ENCODE measurements around the gene TAAR2. TPM values are rescaled to one million over a fixed set of nuclear protein-coding genes. Genes with fewer than 3 reads are reported as not detected.
"Not testable (repeated sequence)": the region's sequence is repeated elsewhere in the genome, so short reads cannot be mapped to it uniquely, and the experiment has no call there.

Gene TAAR2, protein sequence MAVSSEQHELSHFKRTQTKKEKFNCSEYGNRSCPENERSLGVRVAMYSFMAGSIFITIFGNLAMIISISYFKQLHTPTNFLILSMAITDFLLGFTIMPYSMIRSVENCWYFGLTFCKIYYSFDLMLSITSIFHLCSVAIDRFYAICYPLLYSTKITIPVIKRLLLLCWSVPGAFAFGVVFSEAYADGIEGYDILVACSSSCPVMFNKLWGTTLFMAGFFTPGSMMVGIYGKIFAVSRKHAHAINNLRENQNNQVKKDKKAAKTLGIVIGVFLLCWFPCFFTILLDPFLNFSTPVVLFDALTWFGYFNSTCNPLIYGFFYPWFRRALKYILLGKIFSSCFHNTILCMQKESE
- total RNA-seq: not detected

GRCh38 chr6:132624175-132624574, at the start of gene TAAR2:
Gene TAAR2, minus strand, starts transcription at chr6:132624275. Its CDS starts 0 bp downstream, at chr6:132624275.
- no peak for DNase-seq

DNA sequence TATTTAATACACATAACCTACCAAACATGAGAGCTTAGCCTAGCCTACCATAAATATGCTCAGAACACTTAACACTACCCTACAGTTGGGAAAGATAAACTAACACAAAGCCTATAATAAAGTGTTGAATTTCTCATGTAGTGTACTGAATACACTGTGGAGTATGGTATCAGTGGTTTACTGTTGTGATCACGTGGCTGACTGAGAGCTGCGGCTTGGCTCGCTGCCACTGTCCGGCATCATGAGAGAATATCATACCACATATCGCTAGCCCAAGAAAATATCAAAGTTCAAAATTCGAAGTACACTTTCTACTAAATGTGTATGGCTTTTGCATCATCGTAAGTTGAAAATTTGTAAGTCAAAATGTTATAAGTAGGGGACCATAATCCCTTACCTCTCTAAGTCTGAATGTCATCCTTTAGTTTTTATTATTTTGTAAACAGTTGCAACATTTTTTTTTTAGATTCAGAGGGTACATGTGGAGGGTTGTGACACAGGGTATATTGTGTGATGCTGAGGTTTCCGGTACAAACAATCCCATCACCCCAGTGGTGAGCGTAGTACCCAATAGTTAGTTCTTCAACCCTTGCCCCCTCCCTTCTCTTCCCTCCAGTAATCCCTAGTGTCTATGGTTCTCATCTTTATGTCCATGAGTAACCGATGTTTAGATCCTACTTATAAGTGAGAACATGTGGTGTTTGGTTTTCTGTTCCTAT, 49.5 kb upstream of the TAAR2 start:
- DNase-seq: no peak

DNA sequence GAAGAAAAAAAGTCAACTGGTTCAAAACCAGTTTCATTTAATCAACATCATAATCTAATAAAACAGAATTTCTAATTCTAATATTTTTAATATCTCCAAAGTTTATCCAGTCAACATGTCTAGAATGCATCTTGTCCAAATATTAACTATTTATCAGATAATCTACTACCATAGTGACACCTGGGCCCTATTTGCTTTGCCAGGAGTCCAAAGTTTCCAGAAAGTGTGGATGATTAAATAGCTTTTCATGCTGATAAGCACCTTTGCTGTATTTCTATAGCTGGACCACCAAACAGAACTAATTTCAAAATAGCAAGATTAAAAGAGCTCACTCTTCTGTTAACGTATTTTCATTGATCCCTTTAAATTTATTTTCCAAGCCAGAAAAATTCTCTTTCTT, 47.2 kb upstream of the TAAR2 start:
- DNase-seq: no peak

DNA sequence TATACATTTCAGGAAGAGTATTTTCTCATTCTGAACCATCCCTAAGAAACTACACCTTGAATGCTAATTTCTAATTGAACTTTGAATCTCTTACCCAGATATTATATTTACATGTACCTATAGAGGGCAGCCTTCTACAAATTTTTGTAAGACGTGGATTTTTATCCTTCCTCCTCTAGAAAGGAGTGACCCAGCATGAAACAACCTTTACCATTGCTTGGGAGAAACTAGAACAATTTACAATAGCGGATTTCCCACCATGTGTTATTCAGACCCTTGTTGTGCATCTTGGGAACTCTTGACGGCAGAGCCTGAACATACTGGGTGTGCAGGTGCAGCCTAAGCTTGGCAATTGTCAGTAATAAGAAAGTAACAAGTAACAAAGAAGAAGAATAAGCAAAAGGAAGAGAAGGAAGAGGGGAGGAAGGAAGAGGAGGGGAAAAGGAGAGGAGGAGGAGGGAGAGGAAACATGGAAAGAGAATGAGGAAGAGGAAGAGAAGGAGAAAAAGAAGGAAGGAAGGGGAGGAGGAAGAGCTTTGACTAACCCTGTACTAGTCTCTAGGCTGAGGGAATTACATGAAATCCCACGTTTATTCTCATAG, 45.7 kb upstream of the TAAR2 start:
- no peak for DNase-seq

DNA sequence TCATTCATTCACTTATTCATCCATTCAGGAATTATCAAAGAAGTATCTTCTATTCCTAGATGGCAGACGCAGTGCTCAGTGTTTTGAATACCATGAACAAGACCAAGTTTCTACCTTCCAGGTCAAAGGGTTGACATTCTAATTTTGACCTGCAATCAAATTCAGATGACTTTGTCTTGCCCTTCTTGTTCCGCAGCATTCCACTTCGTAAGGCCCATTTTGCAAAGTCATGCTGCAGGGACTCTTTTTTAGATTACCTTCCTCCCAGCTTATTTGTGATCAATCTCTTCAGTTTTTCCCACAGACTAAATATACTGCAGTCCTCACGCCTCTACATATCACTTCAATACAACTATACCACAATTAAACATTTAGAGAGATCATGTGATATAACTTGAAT, 42.0 kb upstream of the TAAR2 start:
- DNase-seq: no peak

GRCh38 chr6:132664309-132665034, 40.4 kb upstream of the TAAR2 start:
- DNase-seq: no peak

DNA sequence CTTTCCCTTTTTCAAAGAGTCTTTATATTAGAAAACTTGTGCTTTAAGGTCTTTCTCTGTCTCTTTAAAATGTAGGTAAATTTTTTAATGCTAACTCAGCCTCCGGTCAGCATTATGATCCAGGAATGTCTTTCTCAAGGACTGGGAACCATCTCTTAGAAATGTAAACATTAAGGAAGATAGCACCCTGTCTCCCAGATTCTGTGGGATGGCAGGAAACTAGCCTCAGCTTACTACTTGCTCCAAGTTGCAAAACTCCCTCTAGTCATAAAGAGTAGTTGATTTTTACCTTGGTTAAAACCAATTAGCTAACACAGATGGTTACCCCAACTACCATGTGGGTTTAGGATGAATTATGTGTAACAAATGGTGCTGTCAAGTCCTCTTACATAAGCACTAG, 39.6 kb upstream of the TAAR2 start:
- DNase-seq: no peak

DNA sequence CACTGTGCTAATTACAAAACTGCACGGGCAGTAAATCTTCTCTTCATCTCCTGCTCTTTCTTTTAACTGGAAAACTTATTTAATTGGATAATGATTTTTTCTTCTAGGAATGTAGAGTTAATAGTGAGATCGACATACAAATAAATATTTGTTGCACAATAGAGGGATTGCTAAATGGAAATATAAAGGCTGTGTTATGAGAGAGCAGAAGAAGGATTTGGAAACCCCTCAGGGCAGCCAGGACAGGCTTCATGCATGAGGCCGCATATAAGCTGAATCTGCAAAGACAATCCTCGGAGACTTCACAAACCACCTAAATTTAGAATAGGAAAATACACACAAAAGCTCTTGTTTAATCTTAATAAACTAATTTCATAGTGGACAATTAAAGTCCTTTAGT, 37.8 kb upstream of the TAAR2 start:
- DNase-seq: no peak

- no peak for DNase-seq
Observed at GRCh38 chr6:132659082-132659481, 35.0 kb upstream of the TAAR2 start, which contains the start of gene TAAR1. Gene TAAR1, minus strand, starts transcription at chr6:132659182. Its CDS starts 13,179 bp downstream, at chr6:132646003.

DNA sequence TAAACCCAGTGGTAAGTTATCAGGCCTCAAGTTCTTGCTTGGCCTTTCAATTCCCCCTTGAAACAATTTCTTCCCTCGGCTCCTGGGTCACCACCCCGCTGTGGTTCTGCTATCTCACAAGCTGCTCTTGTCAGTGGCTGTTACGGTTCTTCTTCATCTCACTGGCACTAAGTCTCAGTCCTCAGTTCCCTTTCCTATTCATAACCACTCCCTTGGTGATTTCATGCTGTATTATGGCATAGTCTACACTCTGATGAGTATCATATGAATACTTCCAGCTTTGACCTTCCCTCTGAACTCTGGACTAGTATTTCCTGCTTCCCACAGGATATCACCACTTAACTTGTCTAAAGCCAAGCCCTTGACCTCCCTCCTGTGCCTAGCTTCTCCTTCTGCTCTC, 27.0 kb upstream of the TAAR2 start:
- no peak for DNase-seq

DNA sequence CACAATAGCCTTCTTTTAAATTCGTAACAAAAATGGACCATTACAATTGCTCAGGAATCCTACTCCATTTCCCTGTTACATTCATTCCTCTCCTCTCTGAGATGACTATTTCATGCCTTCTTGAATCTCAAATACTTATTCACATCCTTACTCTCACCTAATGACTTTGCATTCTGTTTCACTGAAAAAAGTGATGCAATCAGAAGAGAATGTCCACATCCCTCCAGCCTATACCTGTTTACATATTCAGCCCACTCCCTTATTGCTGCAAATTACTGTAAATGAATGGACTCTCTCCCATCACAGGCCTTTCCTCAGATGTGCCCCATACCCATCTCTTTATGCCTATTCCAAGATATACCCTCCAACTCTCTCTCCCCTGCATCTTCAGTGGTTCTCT, 26.4 kb upstream of the TAAR2 start:
- DNase-seq: no peak

DNA sequence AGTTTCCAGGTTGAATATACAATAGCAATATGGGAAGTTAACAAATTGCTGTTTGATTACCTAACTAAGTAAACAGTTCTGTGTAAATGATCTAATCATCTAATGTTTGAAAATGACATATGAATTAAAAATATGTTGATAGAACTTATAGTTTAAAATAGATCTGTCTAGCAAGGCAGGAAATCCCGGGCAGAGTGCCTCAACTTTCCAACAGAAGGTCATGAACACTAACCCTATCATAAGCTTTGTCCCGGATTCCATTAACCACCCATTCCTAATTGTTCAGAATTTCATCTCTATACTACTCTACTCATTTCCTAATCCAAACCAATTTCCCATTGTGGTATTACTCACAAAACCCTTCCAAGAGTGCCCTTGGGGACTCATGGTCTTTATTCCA, 24.8 kb upstream of the TAAR2 start:
- no peak for DNase-seq

- DNase-seq: no peak
Observed at GRCh38 chr6:132648356-132648755, 24.3 kb upstream of the TAAR2 start.

- no peak for DNase-seq
Observed at GRCh38 chr6:132643547-132643946, 19.5 kb upstream of the TAAR2 start.

GRCh38 chr6:132637135-132637534, 13.1 kb upstream of the TAAR2 start:
- DNase-seq: not testable (repeated sequence)

GRCh38 chr6:132635906-132636305, 11.8 kb upstream of the TAAR2 start:
- not testable (repeated sequence) for DNase-seq

GRCh38 chr6:132635288-132635687, 11.2 kb upstream of the TAAR2 start:
- DNase-seq: not testable (repeated sequence)

- no peak for DNase-seq
Observed at GRCh38 chr6:132634796-132635195, 10.7 kb upstream of the TAAR2 start.

- no peak for DNase-seq
Observed at GRCh38 chr6:132633362-132633761, 9.3 kb upstream of the TAAR2 start.

- no peak for DNase-seq
Observed at GRCh38 chr6:132623106-132623845, 799 bp downstream of the TAAR2 start.

GRCh38 chr6:132616677-132617076, 7.4 kb downstream of the TAAR2 start:
- no peak for DNase-seq

GRCh38 chr6:132614554-132614953, 9.5 kb downstream of the TAAR2 start:
- no peak for DNase-seq
